H1 (cell line): ENCODE results near the gene KCNK3. TPM values are rescaled to one million over a fixed set of nuclear protein-coding genes. Genes with fewer than 3 reads are reported as not detected.

Source experiments
- CBX5 ChIP-seq: fragments of 300-800, 300-1000 bp; sonication (generic); IDR thresholded peaks from 2 replicates; pipeline ENCODE4 v1.7.1; 2016; ENCODE audit warnings: antibody characterized with exemption, low read length, low read depth
- CHD7 ChIP-seq: fragments of 300-600 bp; sonication (generic); IDR thresholded peaks from 2 replicates; pipeline ENCODE4 v1.7.1; 2012; ENCODE audit warnings: low read length, moderate library complexity, mild to moderate bottlenecking, inconsistent platforms; ENCODE audit not compliant: insufficient replicate concordance
- CREB1 ChIP-seq: IDR thresholded peaks from 2 replicates; pipeline ENCODE4 v1.6.1; 2012; ENCODE audit warnings: inconsistent platforms
- GABPA ChIP-seq: IDR thresholded peaks from 2 replicates; pipeline ENCODE4 v1.6.1; 2011; ENCODE audit warnings: mild to moderate bottlenecking, low read length, moderate library complexity, borderline replicate concordance; ENCODE audit not compliant: insufficient read depth
- GTF2F1 ChIP-seq: IDR thresholded peaks from 2 replicates; pipeline ENCODE4 v1.6.1; 2012; ENCODE audit warnings: low read depth, low read length, improper control_type of control experiment, borderline replicate concordance
- KDM1A ChIP-seq: fragments of 200-600, 300-600 bp; sonication (generic); IDR thresholded peaks from 2 replicates; pipeline ENCODE4 v1.7.1; 2016; ENCODE audit warnings: mild to moderate bottlenecking, low read length, borderline replicate concordance
- POLR2A ChIP-seq, 2 experiments: IDR thresholded peaks; 1 replicate in 1 of 2; 2 replicates in 1 of 2; pipeline ENCODE4 v1.6.1; 2011; ENCODE audit warnings: low read depth in 2 of 2, low read length in 2 of 2, mild to moderate bottlenecking in 2 of 2; ENCODE audit errors: control extremely low read depth in 1 of 2
- POLR2AphosphoS5 ChIP-seq: IDR thresholded peaks from 2 replicates; pipeline ENCODE4 v1.6.1; 2011; ENCODE audit warnings: low read depth, low read length
- RFX5 ChIP-seq: IDR thresholded peaks from 2 replicates; pipeline ENCODE4 v1.6.1; 2011; ENCODE audit warnings: low read depth, low read length, improper control_type of control experiment, borderline replicate concordance
- SIRT6 ChIP-seq: IDR thresholded peaks from one replicate; pipeline ENCODE4 v1.7.1; 2012; ENCODE audit warnings: low read length, inconsistent platforms
- polyA plus RNA-seq, 7 experiments: library from polyadenylated mRNA; depleted of rRNA in 3 of 7; stranded (reverse) in 5 of 7; unstranded in 2 of 7; fragments of >200 nt in 5 of 7; fragments of 200-250 nt in 2 of 7; gene quantifications; 1 replicate in 5 of 7; 2 replicates in 1 of 7; 4 replicates in 1 of 7; pipeline versions ENCODE4 v1.2.1 to v1.2.3, GENCODE V29; 2011 to 2013; ENCODE audit warnings: missing spikeins in 2 of 7, mixed read lengths in 2 of 7
- total RNA-seq: library from RNA; stranded (reverse); fragmentation: NEBNext Ultra II Directional; extraction: Animal tissue kit (Norgen Biotek cat#: 25700); gene quantifications from 2 replicates; pipeline ENCODE4 v1.2.1, GENCODE V29; 2021

KCNK3 gene
- total and polyA plus RNA-seq, 2 of the 8 experiments (the other 6 are each of a cell fraction or from before 2014, with no cell fraction given) = 0.29 to 0.30 TPM

- TF ChIP-seq CHD7 (no peak), RFX5 (no peak), KDM1A (no peak), CREB1 (no peak), CBX5 (no peak), GTF2F1 (no peak), POLR2AphosphoS5 (no peak), GABPA (no peak), POLR2A (IDR thresholded peaks at IDR 0.05; ENCODE audit: control extremely low read depth in 1 of 2, low read depth in 2 of 2, low read length in 2 of 2) (no peak), SIRT6 (no peak)
Measured at GRCh38 chr2:26726228-26726627, 33.7 kb downstream of the KCNK3 start (continued).
